NCI-H2227 treated with DMSO at 0.1 percent for 48 hours (cell line): ENCODE results near the gene SLIT1.

ENCODE experiments used
- DNase-seq: peaks from one replicate; lab custom pipeline; 2025; lab: John Stamatoyannopoulos, UW

The SLIT1 gene

GRCh38 chr10:97138846-97139245 lies 46.9 kb downstream of the SLIT1 start:
- DNase-seq = no peak

- DNase-seq = no peak
Observed at GRCh38 chr10:97138174-97138573, 47.6 kb downstream of the SLIT1 start.

GRCh38 chr10:97136756-97137155 lies 49.0 kb downstream of the SLIT1 start:
- no peak for DNase-seq

GRCh38 chr10:97135464-97135863 lies 50.3 kb downstream of the SLIT1 start:
- no peak for DNase-seq

GRCh38 chr10:97134983-97135382 lies 50.8 kb downstream of the SLIT1 start:
- no peak for DNase-seq

GRCh38 chr10:97134110-97134509 lies 51.6 kb downstream of the SLIT1 start:
- no peak for DNase-seq

- DNase-seq = no peak
Observed at GRCh38 chr10:97132273-97132672, 53.5 kb downstream of the SLIT1 start.

- DNase-seq = no peak
Observed at GRCh38 chr10:97131666-97132065, 54.1 kb downstream of the SLIT1 start.

- no peak for DNase-seq
Observed at GRCh38 chr10:97131181-97131628, 54.6 kb downstream of the SLIT1 start.

- DNase-seq = no peak
Observed at GRCh38 chr10:97129666-97130065, 56.1 kb downstream of the SLIT1 start.

GRCh38 chr10:97128516-97129154 lies 57.1 kb downstream of the SLIT1 start:
- peak; percentile 5 for DNase-seq

- DNase-seq = no peak
Observed at GRCh38 chr10:97128039-97128492, 57.7 kb downstream of the SLIT1 start.

GRCh38 chr10:97127509-97127908 lies 58.2 kb downstream of the SLIT1 start:
- no peak for DNase-seq

- no peak for DNase-seq
Observed at GRCh38 chr10:97124211-97124610, 61.5 kb downstream of the SLIT1 start.

- DNase-seq = no peak
Observed at GRCh38 chr10:97123765-97124164, 62.0 kb downstream of the SLIT1 start.

GRCh38 chr10:97121041-97121440 lies 64.7 kb downstream of the SLIT1 start:
- no peak for DNase-seq

GRCh38 chr10:97120370-97120769 lies 65.4 kb downstream of the SLIT1 start:
- no peak for DNase-seq

- DNase-seq = no peak
Observed at GRCh38 chr10:97119058-97119745, 66.6 kb downstream of the SLIT1 start.

GRCh38 chr10:97117372-97117771 lies 68.4 kb downstream of the SLIT1 start:
- DNase-seq = no peak

GRCh38 chr10:97116462-97117162 lies 69.1 kb downstream of the SLIT1 start:
- DNase-seq = no peak

GRCh38 chr10:97115846-97116245 lies 69.9 kb downstream of the SLIT1 start:
- DNase-seq = no peak

- DNase-seq = no peak
Observed at GRCh38 chr10:97111615-97112014, 74.1 kb downstream of the SLIT1 start.

- peak; percentile 8 for DNase-seq
Observed at GRCh38 chr10:97109547-97109946, 76.2 kb downstream of the SLIT1 start.
